GM11168 (cell line): ENCODE results near the gene TMPRSS4.

Experiments used
- in situ Hi-C: fragments of 300-500 bp; cut with MboI; formaldehyde crosslinking; loops from one replicate; pipeline ENCODE4 v1.12.0; 2022; ENCODE audit warnings: low sequenced_read_pairs; ENCODE audit not compliant: unreplicated experiment

Gene TMPRSS4

DNA sequence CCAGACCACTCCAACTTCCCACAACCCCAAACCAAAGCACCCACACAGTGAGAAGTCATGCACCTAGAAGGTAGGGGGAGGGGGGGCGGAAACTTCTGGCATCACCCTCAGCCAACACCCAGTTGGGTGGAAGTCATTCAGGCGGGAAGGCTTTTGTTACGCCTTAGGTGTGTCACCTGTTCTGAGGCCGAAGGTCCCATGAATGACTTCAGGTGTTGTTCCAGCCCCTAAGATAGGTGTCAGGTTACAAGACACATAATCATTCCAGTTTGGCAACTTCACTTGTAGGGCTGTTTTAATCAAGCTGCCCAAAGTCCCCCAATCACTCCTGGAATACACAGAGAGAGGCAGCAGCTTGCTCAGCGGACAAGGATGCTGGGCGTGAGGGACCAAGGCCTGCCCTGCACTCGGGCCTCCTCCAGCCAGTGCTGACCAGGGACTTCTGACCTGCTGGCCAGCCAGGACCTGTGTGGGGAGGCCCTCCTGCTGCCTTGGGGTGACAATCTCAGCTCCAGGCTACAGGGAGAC, at the start of gene TMPRSS4:
Gene TMPRSS4, plus strand, starts transcription at position 325 of the 528 bp plus-strand sequence. CDS start 225 bp downstream, outside the sequence.
- in situ Hi-C loops, result no loop called here

DNA sequence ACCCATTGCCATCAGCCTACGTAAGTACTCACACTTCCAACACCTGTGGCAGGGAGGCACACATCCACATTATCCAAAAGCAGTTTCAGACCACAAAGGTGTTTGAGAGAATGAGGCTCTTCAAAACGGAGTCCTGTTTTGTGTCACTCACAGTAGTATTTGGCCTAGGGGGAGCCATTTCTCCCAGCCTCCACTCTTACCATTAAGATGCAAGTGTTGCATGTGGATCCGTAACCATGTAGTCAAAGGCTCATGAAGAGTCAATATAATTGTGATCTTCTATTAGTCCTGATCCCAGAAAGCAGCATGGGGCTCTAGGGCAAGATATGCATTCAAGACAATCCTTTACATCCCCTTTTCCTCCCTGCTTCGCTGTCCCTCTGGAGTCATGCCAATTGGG, 49.2 kb upstream of the TMPRSS4 start:
- in situ Hi-C loops, result no loop called here

GRCh38 chr11:118028626-118029025, 48.3 kb upstream of the TMPRSS4 start:
- in situ Hi-C loops, result no loop called here

DNA sequence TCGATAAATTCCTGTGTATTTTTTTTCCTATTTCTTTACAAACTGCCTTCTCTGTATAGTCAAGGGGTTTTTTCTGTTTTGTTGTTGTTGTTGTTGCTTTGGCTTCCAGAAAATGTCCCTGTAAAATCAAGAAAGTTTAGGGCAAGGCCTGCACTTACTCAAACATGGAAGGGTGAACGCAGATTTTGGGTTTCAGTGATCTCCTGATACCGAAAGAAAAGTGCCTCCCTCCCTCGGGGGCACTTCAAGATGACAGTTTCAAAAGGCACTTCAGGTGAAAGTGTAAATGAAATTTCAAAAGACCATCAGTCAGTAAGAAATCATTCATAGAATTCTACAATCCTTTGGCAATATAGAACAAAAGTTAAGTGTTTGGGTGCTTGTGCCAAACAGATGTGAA, 43.4 kb upstream of the TMPRSS4 start:
- in situ Hi-C loops, result loop anchor here (5.0 kb wide), 1 partner anchor 41 kb away; no protein-coding TSS in a partner anchor

GRCh38 chr11:118042141-118042540, 34.7 kb upstream of the TMPRSS4 start:
- in situ Hi-C loops, result no loop called here

- in situ Hi-C loops, result no loop called here
Observed at GRCh38 chr11:118042796-118043195, 34.1 kb upstream of the TMPRSS4 start.

- in situ Hi-C loops, result no loop called here
Observed at GRCh38 chr11:118045191-118045590, 31.7 kb upstream of the TMPRSS4 start.

DNA sequence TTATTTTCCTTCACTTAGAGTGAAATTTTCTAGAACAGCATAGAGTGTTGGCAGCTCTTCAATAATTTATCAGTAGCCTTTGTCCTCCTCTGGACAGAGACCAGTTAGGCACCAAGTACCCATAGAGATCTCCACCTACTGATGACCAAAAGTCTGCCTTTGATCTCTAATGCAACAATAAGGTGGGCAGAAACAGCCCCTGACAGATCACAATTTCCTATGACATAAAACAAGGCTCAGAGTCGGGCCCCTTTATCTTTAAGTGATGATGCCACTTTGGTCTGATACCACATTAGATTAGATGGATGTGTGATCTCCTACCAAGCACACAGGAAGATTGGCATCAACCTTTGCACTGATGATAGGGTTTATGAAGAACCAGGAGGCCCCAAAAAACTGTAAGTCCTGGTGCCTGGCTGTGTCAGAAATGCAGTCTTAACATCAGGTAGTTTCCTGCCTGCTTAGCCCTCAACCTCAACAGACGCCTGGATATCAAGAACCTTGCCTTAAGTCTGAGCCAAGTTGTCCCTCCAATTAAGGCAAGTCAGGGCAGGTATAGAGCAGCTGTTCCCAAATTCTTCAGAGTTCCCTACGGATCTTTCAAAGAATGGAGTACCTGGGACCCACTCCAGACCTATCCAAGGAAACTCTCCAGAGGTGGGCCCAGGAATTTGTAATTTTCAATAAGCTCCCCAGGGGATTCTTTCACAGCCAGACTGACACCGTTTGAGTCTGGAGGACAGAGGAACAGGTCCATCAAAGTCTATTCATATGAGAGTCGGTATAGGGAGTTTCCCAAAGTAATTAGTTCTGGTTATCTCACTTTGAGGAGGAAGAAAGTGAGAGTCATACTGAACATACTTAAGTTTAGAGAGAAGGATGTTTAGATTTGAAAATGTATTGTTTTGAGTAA, 30.6 kb upstream of the TMPRSS4 start:
- in situ Hi-C loops, result no loop called here

- in situ Hi-C loops, result no loop called here
Observed at GRCh38 chr11:118046964-118047700, 29.7 kb upstream of the TMPRSS4 start.

DNA sequence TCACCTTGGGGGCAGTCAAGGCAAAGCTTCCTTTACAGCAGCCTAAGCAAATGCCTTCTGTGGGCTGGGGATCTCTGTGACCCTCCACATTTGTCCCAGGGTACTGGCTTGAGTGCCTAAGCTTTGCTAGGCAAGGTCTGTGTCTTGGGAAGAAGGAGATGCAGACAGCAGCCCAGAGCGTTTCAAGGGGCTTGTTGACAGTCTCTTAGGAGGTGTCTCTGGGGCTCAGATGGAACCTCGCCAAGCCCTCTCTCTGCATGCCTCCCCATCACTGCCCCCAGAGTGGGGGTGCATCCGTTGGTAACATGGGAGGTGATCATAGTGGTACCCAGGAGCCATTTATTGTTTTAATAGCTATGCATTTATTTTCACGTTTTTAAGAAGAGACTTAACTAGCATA, 29.1 kb upstream of the TMPRSS4 start:
- in situ Hi-C loops, result no loop called here

- in situ Hi-C loops, result no loop called here
Observed at GRCh38 chr11:118048472-118049370, 28.2 kb upstream of the TMPRSS4 start.

DNA sequence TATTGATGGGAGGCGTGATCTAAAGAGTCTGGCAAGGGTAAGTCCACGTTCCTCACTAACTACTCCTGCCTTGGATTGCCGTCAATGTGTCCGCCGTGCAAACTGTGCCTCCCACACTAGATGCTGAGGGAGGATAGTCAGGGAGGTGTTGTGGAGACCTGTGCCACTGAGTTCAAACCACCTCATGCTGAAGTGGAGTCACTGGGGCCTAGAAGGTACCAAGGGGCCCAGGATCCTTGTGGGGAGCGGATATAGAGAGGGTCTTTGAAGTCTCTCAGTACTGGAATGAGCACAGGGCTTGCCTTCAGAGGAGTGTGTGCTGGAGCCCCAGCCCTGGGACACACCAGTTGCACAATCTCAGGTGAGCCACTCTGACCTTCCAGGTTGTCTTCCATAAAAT, 27.1 kb upstream of the TMPRSS4 start:
- in situ Hi-C loops, result loop anchor here (25.0 kb wide), 1 partner anchor 637 kb away; no protein-coding TSS in a partner anchor

DNA sequence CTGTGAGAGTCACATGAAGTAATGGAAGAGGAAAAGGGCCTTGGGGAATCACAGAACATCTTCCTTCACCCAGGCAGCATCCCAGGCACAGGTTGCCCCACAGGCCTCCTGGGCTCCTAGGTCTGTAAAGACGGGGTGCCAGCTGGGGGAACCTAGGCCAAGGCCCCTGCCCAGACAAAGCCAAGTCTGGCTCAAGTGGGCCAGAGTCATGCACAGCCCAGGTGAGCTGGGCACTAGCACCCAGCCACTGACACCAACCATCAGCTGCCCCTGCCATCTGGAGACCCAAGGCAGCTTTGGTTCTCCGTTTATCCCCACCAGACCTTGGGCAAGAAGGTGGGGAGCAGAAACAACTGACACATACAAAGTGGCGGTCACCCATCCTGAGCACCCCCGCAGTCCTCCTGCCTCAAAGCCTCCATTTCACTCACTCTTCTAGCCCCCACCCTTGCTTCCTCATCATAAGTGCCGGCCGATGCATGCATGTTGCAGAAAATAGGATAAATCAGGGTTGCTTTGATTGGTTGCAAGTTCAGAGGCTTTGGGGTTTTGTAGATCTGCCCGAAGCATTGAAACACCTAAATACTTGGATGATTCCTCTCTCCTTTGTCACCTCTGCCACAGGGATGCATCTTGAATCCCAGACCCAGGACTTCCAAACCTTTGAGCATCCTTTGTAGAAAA, 26.5 kb upstream of the TMPRSS4 start:
- in situ Hi-C loops, result loop anchor here (25.0 kb wide), 1 partner anchor 638 kb away; no protein-coding TSS in a partner anchor

- in situ Hi-C loops, result loop anchor here (25.0 kb wide), 1 partner anchor 639 kb away; no protein-coding TSS in a partner anchor
Observed at GRCh38 chr11:118051136-118051610, 25.7 kb upstream of the TMPRSS4 start.

- in situ Hi-C loops, result loop anchor here (25.0 kb wide), 1 partner anchor 640 kb away; no protein-coding TSS in a partner anchor
Observed at GRCh38 chr11:118051611-118052461, 25.0 kb upstream of the TMPRSS4 start.

GRCh38 chr11:118052581-118053206, 24.2 kb upstream of the TMPRSS4 start:
- in situ Hi-C loops, result loop anchor here (25.0 kb wide), 1 partner anchor 640 kb away; no protein-coding TSS in a partner anchor
